K562 (cell line): ENCODE data around the gene CRADD.

ENCODE experiments used
- BHLHE40 ChIP-seq: IDR thresholded peaks from 2 replicates; pipeline ENCODE4 v1.6.1; 2011; ENCODE audit warnings: low read length, improper control_type of control experiment
- CEBPG ChIP-seq, 3 experiments: fragments of 200-800 bp in 1 of 3; sonication (Bioruptor generic) in 1 of 3; sonication (generic) in 1 of 3; formaldehyde crosslinking in 1 of 3; IDR thresholded peaks in 2 of 3; conservative IDR thresholded peaks in 1 of 3; 2 replicates each; pipeline versions ENCODE4 v1.6.1 to v1.8.0; 2016 to 2022; ENCODE audit warnings: missing compliant biosample characterization in 2 of 3, missing genetic modification characterization in 2 of 3, mild to moderate bottlenecking in 1 of 3, missing genetic modification reagents in 1 of 3
- ELK1 ChIP-seq: sonication (generic); formaldehyde crosslinking; IDR thresholded peaks from 2 replicates; pipeline ENCODE4 v1.8.1; 2022; ENCODE audit warnings: missing genetic modification reagents
- EP300 ChIP-seq: IDR thresholded peaks from 2 replicates; pipeline ENCODE4 v1.6.1; 2012; ENCODE audit warnings: low read length, improper control_type of control experiment
- ETS1 ChIP-seq: conservative IDR thresholded peaks from 2 replicates; pipeline ENCODE4 v1.6.1; 2011; ENCODE audit warnings: low read depth, mild to moderate bottlenecking, low read length; ENCODE audit not compliant: control insufficient read depth
- FOXM1 ChIP-seq, 2 experiments: fragments of 450-650 bp in 1 of 2; sonication (generic) in 1 of 2; formaldehyde crosslinking in 1 of 2; IDR thresholded peaks; 2 replicates each; pipeline versions ENCODE4 v1.6.1 to v1.9.0; 2017 to 2022; ENCODE audit warnings: low read depth in 2 of 2, mild to moderate bottlenecking in 2 of 2, missing genetic modification reagents in 1 of 2, moderate library complexity in 1 of 2
- HMGN3 ChIP-seq: IDR thresholded peaks from 2 replicates; pipeline ENCODE4 v1.6.1; 2011; ENCODE audit warnings: borderline replicate concordance, low read depth, mild to moderate bottlenecking, mixed read lengths, low read length; ENCODE audit not compliant: insufficient read length; ENCODE audit errors: extremely low read depth
- JUND ChIP-seq, 2 experiments: IDR thresholded peaks; 2 replicates in 1 of 2; 3 replicates in 1 of 2; pipeline ENCODE4 v1.6.1; 2011; ENCODE audit warnings: borderline replicate concordance in 2 of 2, low read depth in 2 of 2, low read length in 2 of 2, improper control_type of control experiment in 1 of 2, missing biosample characterization in 1 of 2, missing genetic modification characterization in 1 of 2, missing genetic modification reagents in 1 of 2
- POLR2A ChIP-seq: fragments of 450-650 bp; conservative IDR thresholded peaks from 2 replicates; pipeline ENCODE4 v1.6.1; 2016
- SIN3A ChIP-seq, 2 experiments: fragments of 150-350 bp in 1 of 2; IDR thresholded peaks; 2 replicates each; pipeline ENCODE4 v1.6.1; 2011 to 2016; ENCODE audit warnings: borderline replicate concordance in 2 of 2, low read depth in 2 of 2, low read length in 2 of 2, mild to moderate bottlenecking in 2 of 2, moderate library complexity in 2 of 2; ENCODE audit not compliant: control insufficient read depth in 1 of 2
- ZNF212 ChIP-seq: fragments of 450-650 bp; formaldehyde crosslinking; IDR thresholded peaks from 2 replicates; pipeline ENCODE4 v1.4.0; 2020; ENCODE audit warnings: mild to moderate bottlenecking
- TF ChIP-seq, protein P1 (sequence below): fragments of 450-650 bp; formaldehyde crosslinking; IDR thresholded peaks from 2 replicates; pipeline ENCODE4 v1.4.0; 2020; ENCODE audit warnings: mild to moderate bottlenecking, mixed read lengths
- TF ChIP-seq, protein P2 (sequence below), 3 experiments: IDR thresholded peaks in 2 of 3; conservative IDR thresholded peaks in 1 of 3; 2 replicates each; pipeline ENCODE4 v1.5.1; 2011 to 2012; ENCODE audit warnings: low read length in 3 of 3, mild to moderate bottlenecking in 3 of 3, control low read depth in 2 of 3, improper control_type of control experiment in 1 of 3, inconsistent platforms in 1 of 3, low read depth in 1 of 3, mixed read lengths in 1 of 3, moderate library complexity in 1 of 3; ENCODE audit not compliant: insufficient read depth in 2 of 3

DNA sequence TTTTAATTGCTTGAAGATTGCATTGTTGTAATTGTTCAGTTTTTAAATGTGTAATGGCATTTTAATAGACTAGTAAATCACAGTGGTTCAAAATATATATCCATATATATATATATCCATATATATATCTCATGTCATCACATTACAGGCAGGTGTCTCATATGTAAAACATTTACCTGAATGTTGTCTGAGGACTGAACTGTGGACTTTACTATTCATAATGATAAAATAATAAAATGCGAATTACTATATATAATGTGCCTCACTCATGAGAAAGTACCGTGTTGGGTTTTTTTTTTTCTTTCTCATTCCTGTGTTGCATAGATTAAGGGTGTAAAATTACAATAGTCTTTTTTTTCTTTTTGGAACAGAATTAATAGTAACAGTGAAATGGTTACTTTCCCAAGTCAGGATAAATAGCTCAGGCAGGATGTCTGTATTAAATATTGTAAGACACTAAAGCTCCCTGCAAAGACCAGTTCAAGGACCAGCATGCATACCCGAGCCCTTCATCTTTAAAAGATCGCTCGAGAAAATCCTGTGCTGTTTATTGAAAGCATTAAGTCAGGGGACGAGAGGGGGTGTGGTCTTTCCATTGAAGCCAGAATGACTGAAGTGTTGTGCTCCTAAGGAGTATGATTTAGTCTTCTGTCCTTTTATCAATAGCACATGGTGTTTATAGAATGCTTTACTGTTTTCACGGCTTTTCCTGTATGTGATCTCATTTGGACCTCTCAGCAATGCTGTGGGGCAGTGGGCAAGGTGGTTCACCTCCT, 173.5 kb downstream of the CRADD start:
- TF ChIP-seq ETS1 (no peak), ELK1 (no peak), POLR2A (no peak), EP300 (no peak), SIN3A (IDR thresholded peaks at IDR 0.05; ENCODE audit: borderline replicate concordance in 2 of 2, control insufficient read depth in 1 of 2, low read depth in 2 of 2, low read length in 2 of 2) (no peak), ZNF212 (CRISPR knock-in tag) (no peak), JUND (IDR thresholded peaks at IDR 0.05; ENCODE audit: borderline replicate concordance, low read depth, low read length) (no peak), JUND (tag; IDR thresholded peaks at IDR 0.05; ENCODE audit: borderline replicate concordance, low read depth, low read length) (no peak), BHLHE40 (no peak), FOXM1 (IDR thresholded peaks at IDR 0.05; ENCODE audit: low read depth) (no peak), FOXM1 (CRISPR knock-in tag; IDR thresholded peaks at IDR 0.05; ENCODE audit: low read depth) (no peak), CEBPG (CRISPR knock-in tag; IDR thresholded peaks at IDR 0.05) (no peak), CEBPG (tag; conservative IDR thresholded peaks at IDR 0.05 in 1 of 2, IDR thresholded peaks at IDR 0.05 in 1 of 2) (no peak), HMGN3 (no peak)
- TF ChIP-seq, protein P1, sequence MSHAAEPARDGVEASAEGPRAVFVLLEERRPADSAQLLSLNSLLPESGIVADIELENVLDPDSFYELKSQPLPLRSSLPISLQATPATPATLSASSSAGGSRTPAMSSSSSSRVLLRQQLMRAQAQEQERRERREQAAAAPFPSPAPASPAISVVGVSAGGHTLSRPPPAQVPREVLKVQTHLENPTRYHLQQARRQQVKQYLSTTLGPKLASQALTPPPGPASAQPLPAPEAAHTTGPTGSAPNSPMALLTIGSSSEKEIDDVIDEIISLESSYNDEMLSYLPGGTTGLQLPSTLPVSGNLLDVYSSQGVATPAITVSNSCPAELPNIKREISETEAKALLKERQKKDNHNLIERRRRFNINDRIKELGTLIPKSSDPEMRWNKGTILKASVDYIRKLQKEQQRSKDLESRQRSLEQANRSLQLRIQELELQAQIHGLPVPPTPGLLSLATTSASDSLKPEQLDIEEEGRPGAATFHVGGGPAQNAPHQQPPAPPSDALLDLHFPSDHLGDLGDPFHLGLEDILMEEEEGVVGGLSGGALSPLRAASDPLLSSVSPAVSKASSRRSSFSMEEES = no peak
- TF ChIP-seq, protein P2, sequence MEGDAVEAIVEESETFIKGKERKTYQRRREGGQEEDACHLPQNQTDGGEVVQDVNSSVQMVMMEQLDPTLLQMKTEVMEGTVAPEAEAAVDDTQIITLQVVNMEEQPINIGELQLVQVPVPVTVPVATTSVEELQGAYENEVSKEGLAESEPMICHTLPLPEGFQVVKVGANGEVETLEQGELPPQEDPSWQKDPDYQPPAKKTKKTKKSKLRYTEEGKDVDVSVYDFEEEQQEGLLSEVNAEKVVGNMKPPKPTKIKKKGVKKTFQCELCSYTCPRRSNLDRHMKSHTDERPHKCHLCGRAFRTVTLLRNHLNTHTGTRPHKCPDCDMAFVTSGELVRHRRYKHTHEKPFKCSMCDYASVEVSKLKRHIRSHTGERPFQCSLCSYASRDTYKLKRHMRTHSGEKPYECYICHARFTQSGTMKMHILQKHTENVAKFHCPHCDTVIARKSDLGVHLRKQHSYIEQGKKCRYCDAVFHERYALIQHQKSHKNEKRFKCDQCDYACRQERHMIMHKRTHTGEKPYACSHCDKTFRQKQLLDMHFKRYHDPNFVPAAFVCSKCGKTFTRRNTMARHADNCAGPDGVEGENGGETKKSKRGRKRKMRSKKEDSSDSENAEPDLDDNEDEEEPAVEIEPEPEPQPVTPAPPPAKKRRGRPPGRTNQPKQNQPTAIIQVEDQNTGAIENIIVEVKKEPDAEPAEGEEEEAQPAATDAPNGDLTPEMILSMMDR (IDR thresholded peaks at IDR 0.05 in 2 of 3, conservative IDR thresholded peaks at IDR 0.05 in 1 of 3; ENCODE audit: insufficient read depth in 2 of 3, low read depth in 1 of 3, low read length in 3 of 3) = no peak
